Measurements from ENCODE around the gene APOL6.

APOL6 gene

DNA sequence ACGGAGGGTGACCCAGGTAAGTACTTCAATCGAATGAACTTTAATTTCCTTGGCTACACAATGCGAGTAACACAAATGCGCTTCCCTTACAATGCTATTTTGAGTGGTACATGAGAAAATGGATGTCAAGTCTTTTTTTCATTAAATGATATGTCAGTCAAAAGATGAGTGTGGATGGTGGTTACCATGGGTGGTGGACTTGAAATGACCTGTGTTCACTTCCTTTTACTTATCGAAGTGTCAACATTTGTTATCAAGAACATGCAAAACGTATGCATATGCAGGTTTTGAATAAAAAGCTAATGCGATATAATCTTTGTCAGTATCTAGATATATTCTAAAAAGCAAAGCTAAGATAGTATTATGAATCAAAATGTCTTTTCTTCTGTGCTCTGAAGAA is 60.7 kb downstream of the APOL6 start:
- no peak overlapping the region for H3K27ac ChIP-seq (ENCODE audit: poor library complexity, severe bottlenecking)
- H3K36me3 ChIP-seq (ENCODE audit: low read depth), result no peaks in the 10 kb centered on the region
- no peaks in the 10 kb centered on the region for H3K9me3 ChIP-seq (ENCODE audit: severe bottlenecking)
- H3K4me1 ChIP-seq (ENCODE audit: insufficient read depth, poor library complexity, severe bottlenecking), result peaks cover 6% of the 10 kb centered on the region
- no peak for ATAC-seq (ENCODE audit: low read depth)
- TF ChIP-seq, protein P1, sequence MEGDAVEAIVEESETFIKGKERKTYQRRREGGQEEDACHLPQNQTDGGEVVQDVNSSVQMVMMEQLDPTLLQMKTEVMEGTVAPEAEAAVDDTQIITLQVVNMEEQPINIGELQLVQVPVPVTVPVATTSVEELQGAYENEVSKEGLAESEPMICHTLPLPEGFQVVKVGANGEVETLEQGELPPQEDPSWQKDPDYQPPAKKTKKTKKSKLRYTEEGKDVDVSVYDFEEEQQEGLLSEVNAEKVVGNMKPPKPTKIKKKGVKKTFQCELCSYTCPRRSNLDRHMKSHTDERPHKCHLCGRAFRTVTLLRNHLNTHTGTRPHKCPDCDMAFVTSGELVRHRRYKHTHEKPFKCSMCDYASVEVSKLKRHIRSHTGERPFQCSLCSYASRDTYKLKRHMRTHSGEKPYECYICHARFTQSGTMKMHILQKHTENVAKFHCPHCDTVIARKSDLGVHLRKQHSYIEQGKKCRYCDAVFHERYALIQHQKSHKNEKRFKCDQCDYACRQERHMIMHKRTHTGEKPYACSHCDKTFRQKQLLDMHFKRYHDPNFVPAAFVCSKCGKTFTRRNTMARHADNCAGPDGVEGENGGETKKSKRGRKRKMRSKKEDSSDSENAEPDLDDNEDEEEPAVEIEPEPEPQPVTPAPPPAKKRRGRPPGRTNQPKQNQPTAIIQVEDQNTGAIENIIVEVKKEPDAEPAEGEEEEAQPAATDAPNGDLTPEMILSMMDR (IDR thresholded peaks at IDR 0.05; ENCODE audit: poor library complexity, severe bottlenecking), result no peak
- no peaks in the 10 kb centered on the region for H3K27me3 ChIP-seq (ENCODE audit: insufficient read depth, poor library complexity, severe bottlenecking)
- H3K4me3 ChIP-seq (ENCODE audit: severe bottlenecking), result no peak overlapping the region
- DNase-seq (ENCODE audit: low spot score), result no peak

DNA sequence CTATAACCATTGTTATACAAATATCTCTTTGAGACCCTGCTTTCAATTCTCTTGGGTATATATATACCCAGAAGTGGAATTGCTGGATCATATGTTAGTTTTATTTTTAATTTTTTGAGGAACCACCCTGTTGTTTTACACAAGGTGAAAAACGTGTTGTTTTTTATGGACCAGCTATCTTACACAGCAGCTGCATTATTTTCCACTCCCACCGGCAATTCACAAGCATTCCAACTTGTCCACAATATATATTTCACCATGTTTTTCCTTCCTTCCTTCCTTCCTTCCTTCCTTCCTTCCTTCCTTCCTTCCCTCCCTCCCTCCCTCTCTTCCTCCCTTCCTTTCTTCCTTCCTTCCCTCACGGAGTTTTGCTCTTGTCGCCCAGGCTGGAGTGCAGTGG is 63.1 kb downstream of the APOL6 start:
- ATAC-seq (ENCODE audit: low read depth) (no peak), DNase-seq (ENCODE audit: low spot score) (no peak)
- H3K4me1 ChIP-seq (ENCODE audit: insufficient read depth, poor library complexity, severe bottlenecking), result no peaks in the 10 kb centered on the region
- no peak overlapping the region for H3K27ac ChIP-seq (ENCODE audit: poor library complexity, severe bottlenecking)
- no peak overlapping the region for H3K4me3 ChIP-seq (ENCODE audit: severe bottlenecking)
- no peaks in the 10 kb centered on the region for H3K36me3 ChIP-seq (ENCODE audit: low read depth)
- TF ChIP-seq, protein P1 (IDR thresholded peaks at IDR 0.05; ENCODE audit: poor library complexity, severe bottlenecking), result no peak
- H3K27me3 ChIP-seq (ENCODE audit: insufficient read depth, poor library complexity, severe bottlenecking), result no peaks in the 10 kb centered on the region
- H3K9me3 ChIP-seq (ENCODE audit: severe bottlenecking), result no peaks in the 10 kb centered on the region

DNA sequence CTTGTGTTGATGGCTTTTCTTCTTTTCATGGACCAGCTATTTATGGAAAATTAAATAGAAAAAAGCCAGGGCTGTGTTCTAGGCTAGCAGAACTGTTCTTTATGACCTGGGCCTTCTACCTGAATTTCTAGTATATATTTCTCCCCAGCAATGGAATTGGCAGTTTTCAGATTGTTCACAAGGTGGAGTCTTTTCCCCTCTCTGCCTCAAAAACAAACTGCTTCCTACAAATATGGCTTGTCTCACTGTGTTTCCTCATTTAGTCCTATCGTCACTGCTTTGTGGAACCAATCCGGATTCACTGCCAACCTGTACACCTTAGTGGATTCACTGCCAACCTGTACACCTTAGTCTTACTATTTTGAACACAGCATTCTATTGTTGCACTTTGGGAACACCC is 64.4 kb downstream of the APOL6 start:
- Histone ChIP-seq H3K27me3 (ENCODE audit: insufficient read depth, poor library complexity, severe bottlenecking) (no peaks in the 10 kb centered on the region), H3K9me3 (ENCODE audit: severe bottlenecking) (no peaks in the 10 kb centered on the region), H3K4me1 (ENCODE audit: insufficient read depth, poor library complexity, severe bottlenecking) (no peaks in the 10 kb centered on the region), H3K27ac (ENCODE audit: poor library complexity, severe bottlenecking) (no peak overlapping the region), H3K36me3 (ENCODE audit: low read depth) (no peaks in the 10 kb centered on the region), H3K4me3 (ENCODE audit: severe bottlenecking) (no peak overlapping the region)
- TF ChIP-seq, protein P1 (IDR thresholded peaks at IDR 0.05; ENCODE audit: poor library complexity, severe bottlenecking), result no peak
- DNase-seq (ENCODE audit: low spot score), result no peak
- ATAC-seq (ENCODE audit: low read depth), result no peak

DNA sequence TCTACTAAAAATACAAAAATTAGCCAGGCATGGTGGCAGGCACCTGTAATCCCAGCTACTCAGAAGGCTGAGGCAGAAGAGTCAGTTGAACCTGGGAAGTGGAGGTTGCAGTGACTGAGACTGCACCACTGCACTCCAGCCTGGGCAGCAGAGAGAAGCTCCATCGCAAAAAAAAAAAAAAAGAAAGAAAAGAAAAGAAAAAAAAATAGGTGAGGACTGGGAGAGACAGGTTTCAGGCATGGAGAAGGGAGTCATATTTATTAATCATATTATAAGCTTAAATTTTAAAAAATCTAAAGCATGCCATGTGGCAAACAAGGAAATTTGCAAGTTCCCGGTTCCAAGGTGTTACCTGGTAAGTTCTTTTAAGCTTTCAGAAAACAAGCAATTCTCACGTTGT is 69.3 kb downstream of the APOL6 start, which contains the start of gene APOL5:
TSS of gene APOL5 (plus strand) at position 301 of the 400 bp plus-strand sequence. CDS start at position 301, 0 bp downstream.
- H3K9me3 ChIP-seq (ENCODE audit: severe bottlenecking), result no peaks in the 10 kb centered on the region
- H3K4me3 ChIP-seq (ENCODE audit: severe bottlenecking), result no peak within 1 kb of the TSS
- H3K27ac ChIP-seq (ENCODE audit: poor library complexity, severe bottlenecking), result no peak within 1 kb of the TSS
- DNase-seq (ENCODE audit: low spot score) (no peak), ATAC-seq (ENCODE audit: low read depth) (no peak)
- TF ChIP-seq, protein P1 (IDR thresholded peaks at IDR 0.05; ENCODE audit: poor library complexity, severe bottlenecking), result no peak
- no peaks in the 10 kb centered on the region for H3K36me3 ChIP-seq (ENCODE audit: low read depth)
- H3K4me1 ChIP-seq (ENCODE audit: insufficient read depth, poor library complexity, severe bottlenecking), result no peaks in the 10 kb centered on the region
- H3K27me3 ChIP-seq (ENCODE audit: insufficient read depth, poor library complexity, severe bottlenecking), result no peaks in the 10 kb centered on the region

Data from RWPE2 (cell line).